Muscle of back (tissue), 11 donors: Measurements from ENCODE around the gene AUNIP. TPM values are rescaled to one million over a fixed set of nuclear protein-coding genes. Genes with fewer than 3 reads are reported as not detected.

Experiments used
- DNase-seq, 3 donors: peaks; one replicate each; pipeline versions ENCODE4 v3.0.0 to v3.0.0-alpha.2; 2013
- polyA plus RNA-seq, 10 donors: library from polyadenylated mRNA; unstranded; fragments of 120-200 nt; gene quantifications; one replicate each; pipeline ENCODE4 v1.2.1, GENCODE V29; 2013; ENCODE audit not compliant: insufficient read length in 10 of 10

Gene AUNIP
- polyA plus RNA-seq, 10 donors: 0.78 to 2.5 (median 1.3) TPM

- DNase-seq: no peak
Measured at GRCh38 chr1:25889470-25889869, 30.2 kb upstream of the AUNIP start.

GRCh38 chr1:25888426-25888987 lies 29.2 kb upstream of the AUNIP start:
- DNase-seq: no peak

DNA sequence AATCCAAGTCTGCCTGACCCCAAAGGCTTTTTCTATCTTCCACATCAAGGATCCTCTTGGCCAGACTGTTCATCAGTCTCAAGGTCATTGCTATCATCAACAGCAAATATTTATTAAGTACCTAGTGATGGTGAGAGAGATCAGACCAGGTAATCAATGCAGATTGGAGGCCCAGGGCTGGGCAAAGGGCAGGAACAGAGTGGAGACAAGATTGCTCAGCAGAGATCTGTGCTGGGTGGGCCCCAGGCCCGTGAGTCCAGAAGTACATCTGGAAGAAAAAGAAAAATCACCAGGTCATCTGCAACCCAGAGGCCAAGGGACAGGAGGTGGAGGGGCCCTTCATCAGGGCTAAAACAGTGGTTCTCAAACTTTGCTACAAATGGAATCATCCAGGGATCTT lies 26.3 kb upstream of the AUNIP start:
- DNase-seq: no peak

GRCh38 chr1:25881266-25881665 lies 22.0 kb upstream of the AUNIP start:
- no peak for DNase-seq

- no peak for DNase-seq
Measured at GRCh38 chr1:25880518-25880917, 21.3 kb upstream of the AUNIP start.

DNA sequence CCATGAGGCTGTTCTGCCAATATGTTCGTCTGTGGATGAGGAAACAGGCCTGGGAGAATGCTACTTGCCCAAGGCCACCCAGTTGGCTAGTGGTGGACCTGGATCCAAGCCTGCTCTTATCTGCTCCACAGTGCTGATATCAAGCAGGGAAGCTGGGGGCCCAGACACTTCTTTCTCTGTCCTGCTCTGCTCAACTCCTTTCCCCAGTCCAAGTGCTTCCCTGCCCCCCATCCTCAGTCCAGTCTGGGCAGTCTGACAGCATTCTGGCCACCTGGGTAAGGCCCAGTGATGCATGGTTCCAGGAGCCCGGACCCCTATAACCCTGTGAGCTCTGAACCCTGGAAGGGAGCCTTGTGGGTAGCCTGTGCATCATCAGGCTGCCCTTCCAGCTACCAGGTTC lies 20.4 kb upstream of the AUNIP start:
- DNase-seq: no peak

- no peak for DNase-seq
Measured at GRCh38 chr1:25878690-25879089, 19.4 kb upstream of the AUNIP start.

DNA sequence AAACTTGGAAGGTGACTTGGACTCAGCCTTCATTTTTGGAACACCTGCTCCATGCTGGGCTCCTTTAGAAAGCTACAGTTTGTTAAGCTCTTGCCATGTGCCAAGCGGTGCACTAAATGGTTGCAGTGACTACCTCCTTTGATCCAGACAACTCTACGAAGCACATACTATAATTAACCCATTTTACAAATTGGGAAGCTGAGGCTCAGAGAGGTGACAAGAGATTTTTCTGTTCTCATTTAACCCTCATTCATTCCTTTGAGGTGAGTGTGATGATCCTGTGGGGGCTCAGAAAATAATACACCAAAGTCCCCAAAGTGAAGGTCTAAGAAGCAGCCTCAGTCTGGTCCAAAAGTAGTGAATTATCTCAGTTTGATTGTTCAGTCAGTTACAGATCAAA lies 17.9 kb upstream of the AUNIP start:
- no peak for DNase-seq

DNA sequence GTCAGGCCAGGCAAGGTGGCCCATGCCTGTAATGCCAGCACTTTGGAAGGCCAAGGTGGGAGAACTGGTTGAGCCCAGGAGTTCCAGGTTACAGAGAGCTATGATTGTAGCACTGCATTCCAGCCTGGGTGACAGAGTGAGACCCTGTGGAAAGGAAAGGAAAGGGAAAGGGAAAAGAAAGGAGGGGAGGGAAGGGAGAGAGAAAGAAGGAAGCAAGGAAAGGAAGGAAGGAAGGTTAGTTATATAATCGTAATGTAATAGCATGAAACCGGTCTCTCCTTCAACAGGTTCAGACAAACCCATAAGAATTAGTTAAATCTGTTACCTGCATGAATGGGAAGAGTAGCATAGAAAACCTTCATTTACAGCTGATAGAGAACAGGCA lies 17.4 kb upstream of the AUNIP start:
- no peak for DNase-seq

DNA sequence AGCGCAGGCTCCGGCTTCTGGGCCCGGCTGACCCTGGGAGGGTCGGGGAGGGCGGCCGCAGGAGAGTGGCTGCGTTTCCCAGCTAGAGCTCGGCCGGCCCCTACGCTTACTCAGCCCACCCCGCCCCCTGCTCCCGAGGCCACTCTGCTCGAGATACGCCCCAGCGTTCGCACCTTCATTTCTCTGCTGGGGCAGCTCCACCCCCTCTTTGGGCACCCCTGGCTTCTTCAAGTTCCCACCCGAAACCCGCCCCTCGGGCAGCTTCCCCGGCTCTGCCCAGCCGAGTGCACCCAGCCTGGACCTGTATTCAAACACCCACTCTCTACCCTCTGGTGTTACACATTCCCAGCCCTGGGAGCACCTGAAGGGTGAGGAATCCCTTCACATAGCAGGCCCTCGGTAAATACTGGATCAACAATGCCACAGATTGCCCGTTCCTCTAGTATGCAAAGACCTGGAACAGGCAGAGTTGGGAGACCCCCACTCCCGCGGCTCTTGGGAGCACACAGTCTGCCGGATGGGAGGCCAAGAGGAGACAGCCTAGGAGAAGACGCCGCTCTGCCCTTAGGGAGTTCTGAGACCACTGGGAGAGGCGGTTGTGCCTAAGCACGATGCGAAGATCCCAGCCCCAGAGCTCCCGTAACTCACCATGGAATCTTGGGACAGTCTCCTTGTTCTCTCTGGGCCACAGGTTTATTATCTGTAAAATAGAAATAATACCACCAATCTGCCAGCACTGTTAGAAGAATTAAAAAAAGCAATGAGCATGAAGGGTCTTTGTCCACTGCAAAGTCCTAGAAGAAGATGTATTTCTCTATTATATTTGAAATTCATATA lies 16.8 kb upstream of the AUNIP start:
- DNase-seq: no peak

- peak; percentile 77 to 93 (median 84) for DNase-seq
Measured at GRCh38 chr1:25875154-25875855, 16.0 kb upstream of the AUNIP start, which contains the start of gene PAQR7. Gene PAQR7, minus strand, starts transcription at chr1:25875708. Its CDS starts 11,869 bp downstream, at chr1:25863839.

DNA sequence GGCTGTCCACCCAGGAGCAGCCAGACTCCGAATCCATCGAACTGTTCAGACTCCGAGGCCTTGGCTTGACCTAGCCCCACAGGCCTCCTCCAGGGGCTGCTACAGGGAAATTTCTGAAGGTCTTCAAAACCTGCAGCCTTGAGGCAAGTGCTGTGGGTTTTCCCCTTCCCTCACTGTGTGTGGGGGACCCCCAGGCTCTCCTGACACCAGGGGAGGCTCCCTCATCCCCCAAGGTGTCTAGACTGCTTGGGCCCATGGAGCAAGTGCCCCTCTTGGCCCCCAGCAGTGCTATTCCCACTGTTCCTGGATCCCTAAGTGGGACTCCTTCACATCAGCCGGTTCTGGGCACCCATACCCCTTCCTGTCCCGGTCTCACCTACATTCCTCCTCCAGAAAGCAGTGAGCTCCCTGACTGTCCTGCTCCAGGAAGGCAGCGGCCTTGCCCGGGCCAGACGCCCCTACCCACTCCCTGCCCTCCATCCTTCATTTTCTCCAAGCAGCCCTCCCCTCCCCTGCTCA lies 15.4 kb upstream of the AUNIP start:
- DNase-seq: no peak

DNA sequence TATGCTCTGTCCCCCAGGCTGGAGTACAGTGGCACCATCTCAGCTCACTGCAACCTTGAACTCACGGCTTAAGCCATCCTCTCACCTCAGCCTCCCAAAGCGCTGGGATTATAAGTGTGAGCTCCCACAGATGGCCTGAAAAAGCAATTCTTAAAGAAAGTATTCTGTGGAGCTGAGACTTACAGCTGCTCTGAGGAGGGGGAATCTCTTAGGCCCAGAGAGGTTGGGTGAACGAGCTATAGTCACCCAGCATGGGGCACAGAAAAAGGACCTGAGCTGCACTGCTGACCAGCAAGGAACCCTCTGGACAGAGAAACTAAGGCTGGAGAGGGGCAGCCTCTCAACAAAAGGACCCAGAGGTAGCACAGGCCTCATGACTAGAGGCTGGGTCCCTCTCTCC lies 15.0 kb upstream of the AUNIP start:
- DNase-seq: no peak

DNA sequence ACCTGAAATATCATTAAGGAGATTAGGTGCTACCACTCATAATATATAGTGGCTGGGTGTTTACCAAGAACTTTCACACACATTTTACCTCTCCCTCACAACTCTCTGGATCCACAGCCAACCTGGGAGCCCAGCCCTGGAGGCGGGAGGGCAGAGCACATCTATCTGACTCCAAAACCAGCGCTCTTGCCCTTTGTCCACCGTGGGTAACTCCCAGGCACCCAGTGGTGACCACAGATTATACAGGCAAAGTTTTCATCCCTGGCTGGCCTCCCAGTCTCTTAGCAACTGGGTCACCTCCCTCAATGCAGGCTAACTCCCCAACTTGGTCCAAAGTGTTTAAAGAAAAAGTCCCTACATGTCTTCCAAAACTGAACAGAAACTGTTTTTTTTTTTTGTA lies 13.9 kb upstream of the AUNIP start:
- DNase-seq: no peak

- DNase-seq: no peak
Measured at GRCh38 chr1:25872713-25873112, 13.5 kb upstream of the AUNIP start.

DNA sequence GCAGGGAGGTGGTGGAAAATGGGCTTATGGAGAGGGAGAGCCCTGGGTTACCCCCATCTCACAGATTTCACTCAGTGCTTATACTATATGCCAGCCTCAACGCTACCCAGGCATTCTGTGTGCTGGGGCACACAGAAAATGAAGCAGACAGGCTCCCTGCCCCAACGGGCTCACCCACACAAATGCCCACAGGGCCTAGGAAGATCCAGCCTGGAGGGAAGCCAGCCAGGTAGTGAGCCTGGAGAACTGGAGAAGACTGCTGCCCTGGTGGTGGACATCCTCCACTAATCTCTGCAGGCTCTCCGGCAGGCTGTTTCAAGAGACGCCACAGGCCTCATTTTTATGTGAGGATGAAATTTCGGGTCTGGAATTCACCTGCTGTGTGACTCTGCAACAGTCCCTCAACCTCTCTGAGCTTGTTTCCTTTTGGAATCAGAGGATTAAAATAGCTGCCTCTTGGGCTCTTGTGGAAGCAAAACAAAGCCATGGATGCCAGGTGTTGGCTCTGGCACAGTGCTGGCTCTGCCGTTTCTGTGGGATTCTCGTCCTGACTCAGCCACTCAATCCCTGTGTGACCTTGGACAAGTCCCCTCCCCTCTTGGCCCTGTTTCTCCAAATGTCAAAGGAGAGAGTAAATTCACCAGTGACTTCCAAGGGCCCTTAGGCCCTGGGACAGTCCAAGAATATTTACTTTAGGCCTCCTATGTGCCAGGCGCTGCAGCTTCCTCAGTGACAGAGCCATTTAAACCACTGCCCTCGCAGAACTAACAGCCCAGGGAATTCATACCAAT lies 12.6 kb upstream of the AUNIP start:
- no peak for DNase-seq

GRCh38 chr1:25871086-25871703 lies 11.9 kb upstream of the AUNIP start:
- DNase-seq: no peak

GRCh38 chr1:25870614-25871013 lies 11.4 kb upstream of the AUNIP start:
- no peak for DNase-seq

DNA sequence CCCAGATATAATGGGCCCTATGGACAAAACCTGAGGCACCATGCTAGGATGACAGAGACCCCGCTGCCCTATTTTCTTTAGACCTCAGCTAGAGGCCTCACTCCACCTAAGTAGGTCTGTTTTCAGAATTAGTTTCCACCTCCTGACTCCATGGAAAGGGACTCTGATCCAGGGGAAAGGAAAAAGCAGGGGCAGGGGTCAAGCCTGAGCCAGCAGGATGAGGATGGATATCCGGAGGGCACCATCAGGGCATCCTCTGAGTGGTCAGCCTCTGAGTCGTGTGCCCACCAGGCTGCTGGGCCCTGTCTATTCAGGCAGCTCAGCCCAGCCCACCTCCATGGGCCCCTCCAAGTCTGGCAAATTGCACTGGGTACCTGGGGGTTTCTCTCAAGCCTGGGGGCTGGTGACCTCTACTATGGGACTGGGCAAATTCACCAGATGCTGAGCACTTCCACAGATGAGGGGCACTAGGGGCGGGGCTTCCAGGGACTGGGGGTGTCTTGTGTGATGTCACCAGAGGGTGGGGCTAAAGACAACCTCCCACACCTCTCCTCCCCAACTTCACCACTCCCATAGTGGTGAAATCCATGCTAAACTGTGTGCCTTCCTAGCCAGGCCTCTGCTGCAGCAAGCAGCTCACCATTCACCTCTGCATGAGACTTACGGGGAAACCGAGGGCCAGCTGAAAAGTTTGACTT lies 10.8 kb upstream of the AUNIP start:
- DNase-seq: no peak

DNA sequence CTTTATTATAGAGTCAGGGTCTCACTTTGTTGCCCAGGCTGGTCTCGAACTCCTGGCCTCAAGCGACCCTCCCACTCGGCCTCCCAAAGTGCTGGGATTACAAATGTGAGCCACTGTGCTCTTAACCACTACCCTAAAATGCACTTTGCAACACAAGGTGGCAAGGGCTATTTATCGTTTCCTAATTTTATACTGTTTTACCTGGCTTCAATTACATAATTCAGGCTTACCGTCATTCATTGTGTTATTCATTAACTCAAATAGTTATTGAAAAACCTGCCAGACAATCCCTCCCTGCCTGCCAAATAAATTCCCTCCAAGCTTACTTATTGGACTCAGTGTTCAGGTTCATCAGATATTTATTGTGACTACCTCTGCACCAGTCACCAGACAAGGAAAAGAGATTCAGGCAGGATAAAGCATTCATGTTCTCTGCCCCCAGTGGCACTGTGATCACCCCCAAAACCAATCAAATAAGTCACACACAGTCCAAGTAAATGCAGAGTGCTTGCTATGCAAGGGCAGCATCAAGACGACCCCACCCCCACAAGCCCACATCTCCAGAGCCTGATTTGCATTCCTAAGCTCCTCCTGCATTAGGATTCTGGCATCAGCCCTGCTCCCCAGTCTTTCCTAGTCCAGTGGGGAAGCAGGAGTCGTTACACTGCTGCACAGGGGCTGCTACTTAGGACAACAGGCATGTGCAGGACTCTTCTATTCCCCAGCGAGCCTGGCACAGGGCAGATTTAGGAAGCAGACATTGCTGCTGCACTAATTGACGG lies 8.1 kb upstream of the AUNIP start:
- DNase-seq: no peak
